ENCODE results near the gene PIGQ.

The PIGQ gene

GRCh38 chr16:556474-557173 is 13.1 kb upstream of the PIGQ start:
- no peak for DNase-seq

GRCh38 chr16:557463-558297 is 12.1 kb upstream of the PIGQ start:
- no peak for DNase-seq

GRCh38 chr16:558298-559020 is 11.3 kb upstream of the PIGQ start:
- DNase-seq: no peak

- DNase-seq: no peak
Measured at GRCh38 chr16:559021-559380, 10.8 kb upstream of the PIGQ start.

- DNase-seq: no peak
Measured at GRCh38 chr16:559411-560203, 10.2 kb upstream of the PIGQ start.

- DNase-seq: no peak
Measured at GRCh38 chr16:560204-560700, 9.5 kb upstream of the PIGQ start, which contains the start of gene PRR35. PRR35 (plus strand) TSS chr16:560394; CDS start chr16:563295, 2,901 bp downstream.

- no peak for DNase-seq
Measured at GRCh38 chr16:560701-561412, 8.9 kb upstream of the PIGQ start.

GRCh38 chr16:561413-561794 is 8.4 kb upstream of the PIGQ start:
- no peak for DNase-seq

GRCh38 chr16:561957-562938 is 7.5 kb upstream of the PIGQ start:
- no peak for DNase-seq

GRCh38 chr16:563072-563644 is 6.6 kb upstream of the PIGQ start:
- DNase-seq: no peak

- DNase-seq: no peak
Measured at GRCh38 chr16:564690-565418, 4.9 kb upstream of the PIGQ start.

GRCh38 chr16:565419-566330 is 4.1 kb upstream of the PIGQ start:
- no peak for DNase-seq

GRCh38 chr16:566475-567372 is 3.0 kb upstream of the PIGQ start, which contains the start of gene NHLRC4:
NHLRC4 (plus strand) TSS chr16:567005; CDS start chr16:568048, 1,043 bp downstream.
- peak; percentile 21 for DNase-seq

- DNase-seq: no peak
Measured at GRCh38 chr16:567373-568256, 2.2 kb upstream of the PIGQ start.

GRCh38 chr16:568401-569258 is 1.1 kb upstream of the PIGQ start:
- no peak for DNase-seq
